ENCODE data around the gene UTP11. TPM values are rescaled to one million over a fixed set of nuclear protein-coding genes. Genes with fewer than 3 reads are reported as not detected.

UTP11 gene
- total and polyA plus RNA-seq, 4 donors, result 11.0 to 17.8 (median 11.8) TPM

- DNase-seq (ENCODE audit: low spot score), result no peak
- no peaks in the 10 kb centered on the region for H3K27me3 ChIP-seq (ENCODE audit: control insufficient read depth in 4 of 4, insufficient read depth in 4 of 4, low read length in 3 of 4)
- WGBS, result over 99% methylated on average over 2 of the region's 2 CpGs
- H3K4me1 ChIP-seq (ENCODE audit: control insufficient read depth in 4 of 4, insufficient read depth in 4 of 4, low read length in 3 of 4), result peaks cover 0 to 10% (median 6%) of the 10 kb centered on the region in 4 donors
- TF ChIP-seq REST (IDR thresholded peaks at IDR 0.05) (no peak), FOXA1 (IDR thresholded peaks at IDR 0.05) (no peak), GABPA (IDR thresholded peaks at IDR 0.05 in 1 of 2, conservative IDR thresholded peaks at IDR 0.05 in 1 of 2) (no peak), TAF1 (conservative IDR thresholded peaks at IDR 0.05) (no peak), RAD21 (IDR thresholded peaks at IDR 0.05) (no peak), CTCF (IDR thresholded peaks at IDR 0.05; ENCODE audit: low read depth, low read length, missing input control) (no peak), MAX (IDR thresholded peaks at IDR 0.05) (no peak), NR2F2 (IDR thresholded peaks at IDR 0.05) (no peak), EGR1 (IDR thresholded peaks at IDR 0.05; ENCODE audit: low read depth in 2 of 2) (no peak), HNF4A (conservative IDR thresholded peaks at IDR 0.05) (no peak), FOXA2 (IDR thresholded peaks at IDR 0.05) (no peak), SP1 (IDR thresholded peaks at IDR 0.05) (no peak), HNF4G (IDR thresholded peaks at IDR 0.05) (no peak), YY1 (IDR thresholded peaks at IDR 0.05) (no peak), ZBTB33 (IDR thresholded peaks at IDR 0.05) (no peak), RXRA (IDR thresholded peaks at IDR 0.05) (no peak), JUND (IDR thresholded peaks at IDR 0.05) (no peak), ATF3 (IDR thresholded peaks at IDR 0.05) (no peak)
- no peak overlapping the region for H3K4me3 ChIP-seq (ENCODE audit: low read depth in 1 of 3, low read length in 3 of 3)
- H3K9ac ChIP-seq (ENCODE audit: low read depth in 1 of 2, low read length in 2 of 2), result no peak overlapping the region
- no peak overlapping the region for H3K27ac ChIP-seq (ENCODE audit: low read depth in 1 of 2, low read length in 2 of 2)
- peaks cover 6 to 51% (median 43%) of the 10 kb centered on the region in 4 donors for H3K36me3 ChIP-seq (ENCODE audit: control insufficient read depth in 4 of 4, insufficient read depth in 3 of 4, low read depth in 1 of 4, low read length in 3 of 4)
- H3K9me3 ChIP-seq (ENCODE audit: control insufficient read depth in 4 of 4, low read length in 3 of 4), result no peaks in the 10 kb centered on the region
These were observed 12.7 kb downstream of the UTP11 start for GRCh38 chr1:38025233-38025632.
